Activated T-cell treated with anti-CD3 and anti-CD28 coated beads for 4 hours (primary cell): ENCODE results near the gene TMEM273.
"Not testable (repeated sequence)": the region's sequence is repeated elsewhere in the genome, so short reads cannot be mapped to it uniquely, and the experiment has no call there.

ENCODE experiments used
- DNase-seq: peaks from one replicate; pipeline ENCODE4 v3.0.0-alpha.2; 2020

Gene TMEM273

GRCh38 chr10:49204119-49204518 lies 15.9 kb upstream of the TMEM273 start:
- DNase-seq: no peak

- no peak for DNase-seq
Measured at GRCh38 chr10:49202266-49202665, 14.1 kb upstream of the TMEM273 start.

- no peak for DNase-seq
Measured at GRCh38 chr10:49200854-49201253, 12.7 kb upstream of the TMEM273 start.

GRCh38 chr10:49197171-49197570 lies 9.0 kb upstream of the TMEM273 start:
- no peak for DNase-seq

GRCh38 chr10:49195864-49196263 lies 7.7 kb upstream of the TMEM273 start:
- not testable (repeated sequence) for DNase-seq

- DNase-seq: no peak
Measured at GRCh38 chr10:49194212-49194920, 6.2 kb upstream of the TMEM273 start.

- no peak for DNase-seq
Measured at GRCh38 chr10:49191349-49191748, 3.2 kb upstream of the TMEM273 start.

- no peak for DNase-seq
Measured at GRCh38 chr10:49189422-49189821, 1.2 kb upstream of the TMEM273 start.

- no peak for DNase-seq
Measured at GRCh38 chr10:49187044-49187484, 1.1 kb downstream of the TMEM273 start.

GRCh38 chr10:49186613-49187012 lies 1.6 kb downstream of the TMEM273 start:
- DNase-seq: no peak

- no peak for DNase-seq
Measured at GRCh38 chr10:49185213-49185612, 3.0 kb downstream of the TMEM273 start.

GRCh38 chr10:49184642-49185111 lies 3.5 kb downstream of the TMEM273 start:
- no peak for DNase-seq

GRCh38 chr10:49183596-49184542 lies 4.3 kb downstream of the TMEM273 start:
- no peak for DNase-seq

GRCh38 chr10:49182776-49183175 lies 5.4 kb downstream of the TMEM273 start:
- no peak for DNase-seq

GRCh38 chr10:49180444-49180860 lies 7.7 kb downstream of the TMEM273 start:
- DNase-seq: no peak

GRCh38 chr10:49179699-49180443 lies 8.3 kb downstream of the TMEM273 start:
- DNase-seq: no peak

- no peak for DNase-seq
Measured at GRCh38 chr10:49178489-49179471, 9.4 kb downstream of the TMEM273 start.

- DNase-seq: peak; percentile 25
Measured at GRCh38 chr10:49177391-49178355, 10.5 kb downstream of the TMEM273 start.

GRCh38 chr10:49176310-49177268 lies 11.6 kb downstream of the TMEM273 start:
- no peak for DNase-seq
